HEK293 (cell line): Measurements from ENCODE around the gene HRG.

ENCODE experiments used
- CTCF ChIA-PET: fragments of 350-600 bp; formaldehyde crosslinking; extraction: SDS; loops from one replicate; lab custom pipeline; 2021; ENCODE audit warnings: antibody characterized with exemption; lab: Yijun Ruan, JAX
- POLR2A ChIA-PET: fragments of 300-600 bp; formaldehyde crosslinking; extraction: SDS; loops from one replicate; lab custom pipeline; 2020; ENCODE audit warnings: antibody characterized with exemption, inconsistent platforms; lab: Yijun Ruan, JAX
- H3K27ac ChIP-seq: fragments of 200-500 bp; sonication (Bioruptor generic); 2 replicates; pipeline ENCODE4 v1.5.1; 2014; ENCODE audit warnings: low read depth, low read length, control low read depth, inconsistent platforms; ENCODE audit errors: extremely low read depth
- H3K36me3 ChIP-seq, 2 experiments: fragments of 200-500 bp in 1 of 2; sonication (Bioruptor generic) in 1 of 2; 1 replicate in 1 of 2; 2 replicates in 1 of 2; pipeline ENCODE4 v1.5.1; 2014 to 2017; ENCODE audit warnings: inconsistent platforms in 2 of 2, low read length in 2 of 2; ENCODE audit not compliant: control insufficient read depth in 2 of 2, insufficient read depth in 1 of 2
- H3K4me1 ChIP-seq: fragments of 200-500 bp; sonication (Bioruptor generic); 2 replicates; pipeline ENCODE4 v1.5.1; 2014; ENCODE audit warnings: mild to moderate bottlenecking, low read length, inconsistent platforms; ENCODE audit not compliant: control insufficient read depth, insufficient read depth
- H3K4me3 ChIP-seq: 2 replicates; pipeline ENCODE4 v1.5.1; 2011; ENCODE audit warnings: low read depth, mild to moderate bottlenecking, control low read depth, low read length, moderate library complexity
- H3K9me3 ChIP-seq: fragments of 200-500 bp; sonication (Bioruptor generic); 2 replicates; pipeline ENCODE4 v1.5.1; 2014; ENCODE audit warnings: low read depth, low read length, inconsistent platforms; ENCODE audit not compliant: control insufficient read depth, insufficient read depth
- HOXC10 ChIP-seq: sonication (generic); formaldehyde crosslinking; IDR thresholded peaks from 2 replicates; pipeline ENCODE4 v1.8.1; 2023; ENCODE audit warnings: mild to moderate bottlenecking, missing genetic modification reagents
- KLF1 ChIP-seq: fragments of 450-650 bp; formaldehyde crosslinking; IDR thresholded peaks from 2 replicates; pipeline ENCODE4 v1.5.1; 2016; ENCODE audit warnings: missing biosample characterization, missing genetic modification characterization
- KLF17 ChIP-seq: fragments of 450-650 bp; formaldehyde crosslinking; IDR thresholded peaks from 2 replicates; pipeline ENCODE4 v1.5.1; 2016; ENCODE audit warnings: missing biosample characterization, missing genetic modification characterization
- SCRT2 ChIP-seq: fragments of 450-650 bp; formaldehyde crosslinking; IDR thresholded peaks from 2 replicates; pipeline ENCODE4 v1.5.1; 2016; ENCODE audit warnings: missing biosample characterization, missing genetic modification characterization
- ZNF16 ChIP-seq: fragments of 450-650 bp; formaldehyde crosslinking; IDR thresholded peaks from 2 replicates; pipeline ENCODE4 v1.5.1; 2016; ENCODE audit warnings: low read depth, missing biosample characterization, missing genetic modification characterization
- ZNF292 ChIP-seq: fragments of 450-650 bp; formaldehyde crosslinking; IDR thresholded peaks from 2 replicates; pipeline ENCODE4 v1.5.1; 2016; ENCODE audit warnings: low read depth, missing biosample characterization, missing genetic modification characterization, borderline replicate concordance
- ZNF350 ChIP-seq: fragments of 450-650 bp; formaldehyde crosslinking; IDR thresholded peaks from 2 replicates; pipeline ENCODE4 v1.5.0; 2017; ENCODE audit warnings: missing biosample characterization, mild to moderate bottlenecking, missing genetic modification characterization
- ZNF423 ChIP-seq: fragments of 450-650 bp; formaldehyde crosslinking; IDR thresholded peaks from 2 replicates; pipeline ENCODE4 v1.5.1; 2016; ENCODE audit warnings: missing biosample characterization, missing genetic modification characterization
- ZNF488 ChIP-seq: fragments of 450-650 bp; formaldehyde crosslinking; IDR thresholded peaks from 2 replicates; pipeline ENCODE4 v1.5.1; 2016; ENCODE audit warnings: missing biosample characterization, missing genetic modification characterization
- ZNF529 ChIP-seq: fragments of 450-650 bp; formaldehyde crosslinking; IDR thresholded peaks from 2 replicates; pipeline ENCODE4 v1.5.1; 2017; ENCODE audit warnings: missing genetic modification characterization, missing biosample characterization; ENCODE audit not compliant: insufficient replicate concordance
- ZNF654 ChIP-seq: fragments of 450-650 bp; formaldehyde crosslinking; IDR thresholded peaks from 2 replicates; pipeline ENCODE4 v1.5.1; 2016; ENCODE audit warnings: low read depth, missing biosample characterization, missing genetic modification characterization

HRG gene

GRCh38 chr3:186724911-186725310, 59.1 kb downstream of the HRG start:
- H3K27ac ChIP-seq = no peak overlapping the region
- no peaks in the 10 kb centered on the region for H3K4me1 ChIP-seq
- no peaks in the 10 kb centered on the region for H3K9me3 ChIP-seq
- TF ChIP-seq ZNF292 (tag by site-specific recombination) (no peak), ZNF350 (tag by site-specific recombination) (no peak), ZNF16 (tag by site-specific recombination) (no peak), ZNF529 (tag by site-specific recombination) (no peak), SCRT2 (no peak), KLF1 (tag by site-specific recombination) (no peak), ZNF488 (tag by site-specific recombination) (no peak), HOXC10 (CRISPR knock-in tag) (no peak), KLF17 (tag by site-specific recombination) (no peak), ZNF423 (tag by site-specific recombination) (no peak), ZNF654 (tag by site-specific recombination) (no peak)
- H3K4me3 ChIP-seq = no peak overlapping the region
- ChIA-PET CTCF (no interaction called here), POLR2A (no interaction called here)
- H3K36me3 ChIP-seq = no peaks in the 10 kb centered on the region
